B cell (primary cell): ENCODE results near the gene C20orf144. TPM values are rescaled to one million over a fixed set of nuclear protein-coding genes. Genes with fewer than 3 reads are reported as not detected.

Experiments
- ATAC-seq: fragments of 200-7000 bp; cut with Tn5 transposase; one replicate; pipeline ENCODE4 v1.10.0; 2021; ENCODE audit warnings: low read depth, mild to moderate bottlenecking, moderate number of reproducible peaks, moderate library complexity
- CTCF ChIA-PET: fragments of 350-600 bp; sonication (Branson Sonifier 250); formaldehyde crosslinking; loops from one replicate; lab custom pipeline; 2021; ENCODE audit warnings: antibody characterized with exemption, inconsistent platforms; lab: Charles Lee
- POLR2A ChIA-PET: fragments of 350-600 bp; sonication (Branson Sonifier 250); formaldehyde crosslinking; loops from one replicate; lab custom pipeline; 2021; ENCODE audit warnings: antibody characterized with exemption; lab: Charles Lee
- DNase-seq: peaks from one replicate; pipeline ENCODE4 v3.0.0; 2013
- H2AFZ ChIP-seq: 2 replicates; pipeline ENCODE4 v1.6.1; 2012; ENCODE audit warnings: mild to moderate bottlenecking, low read depth, low read length; ENCODE audit not compliant: insufficient read depth, poor library complexity, severe bottlenecking
- H3K27ac ChIP-seq, 2 donors: 1 replicate in 1 of 2; 2 replicates in 1 of 2; pipeline ENCODE4 v1.5.1; 2012 to 2013; ENCODE audit warnings: low read length in 2 of 2, mild to moderate bottlenecking in 2 of 2, moderate library complexity in 1 of 2
- H3K27me3 ChIP-seq, 4 experiments: fragments of 200-600 bp in 1 of 4; sonication (generic) in 1 of 4; replicated peaks in 1 of 4; 1 replicate in 2 of 4; 2 replicates in 2 of 4; pipeline versions ENCODE4 v1.6.1 to v1.7.0; 2013 to 2016; ENCODE audit warnings: low read length in 3 of 4, mild to moderate bottlenecking in 2 of 4, mixed read lengths in 1 of 4, moderate library complexity in 1 of 4; ENCODE audit not compliant: insufficient read depth in 4 of 4, control insufficient read depth in 3 of 4; ENCODE audit errors: control extremely low read depth in 1 of 4
- H3K36me3 ChIP-seq, 2 experiments: replicated peaks in 1 of 2; 1 replicate in 1 of 2; 2 replicates in 1 of 2; pipeline versions ENCODE4 v1.6.1 to v1.7.1; 2013; ENCODE audit warnings: low read length in 1 of 2; ENCODE audit not compliant: insufficient read depth in 2 of 2, control insufficient read depth in 1 of 2; ENCODE audit errors: control extremely low read depth in 1 of 2, extremely low read depth in 1 of 2
- H3K4me1 ChIP-seq, 2 donors: fragments of 200-600 bp in 1 of 2; sonication (generic) in 1 of 2; 1 replicate in 1 of 2; 2 replicates in 1 of 2; pipeline versions ENCODE4 v1.5.1 to v1.6.1; 2013 to 2017; ENCODE audit warnings: low read length in 2 of 2; ENCODE audit not compliant: control insufficient read depth in 2 of 2, insufficient read depth in 2 of 2
- H3K4me2 ChIP-seq: replicated peaks from 2 replicates; pipeline ENCODE3; 2012; ENCODE audit warnings: mild to moderate bottlenecking, low read depth, low read length; ENCODE audit not compliant: poor library complexity, severe bottlenecking
- H3K4me3 ChIP-seq, 5 experiments: fragments of 200-600 bp in 1 of 5; sonication (generic) in 1 of 5; 1 replicate in 3 of 5; 2 replicates in 2 of 5; pipeline versions ENCODE4 v1.5.1 to v1.7.0; 2011 to 2016; ENCODE audit warnings: low read length in 4 of 5, mild to moderate bottlenecking in 4 of 5, low read depth in 2 of 5, control low read depth in 1 of 5, moderate library complexity in 1 of 5; ENCODE audit not compliant: insufficient read depth in 1 of 5; ENCODE audit errors: control extremely low read depth in 1 of 5, extremely low read depth in 1 of 5
- H3K79me2 ChIP-seq: fragments of 200-600 bp; sonication (generic); one replicate; pipeline ENCODE4 v1.6.0; 2016; ENCODE audit warnings: low read length; ENCODE audit not compliant: control insufficient read depth, insufficient read depth
- H3K9ac ChIP-seq: fragments of 200-600 bp; sonication (generic); 2 replicates; pipeline ENCODE4 v1.6.1; 2017; ENCODE audit warnings: mild to moderate bottlenecking, low read length, moderate library complexity
- H3K9me3 ChIP-seq, 3 donors: one replicate each; pipeline versions ENCODE4 v1.6.1 to v1.7.1; 2013; ENCODE audit warnings: low read length in 2 of 3; ENCODE audit not compliant: control insufficient read depth in 2 of 3, insufficient read depth in 1 of 3; ENCODE audit errors: control extremely low read depth in 1 of 3
- H4K20me1 ChIP-seq: 2 replicates; pipeline ENCODE4 v1.6.0; 2012; ENCODE audit warnings: mild to moderate bottlenecking, low read length; ENCODE audit not compliant: insufficient read depth, control insufficient read depth, poor library complexity, severe bottlenecking
- H3K27ac Mint-ChIP-seq: one replicate; pipeline ENCODE4 v1.8.0; 2021; ENCODE audit warnings: mixed read lengths
- H3K27me3 Mint-ChIP-seq: one replicate; pipeline ENCODE4 v1.8.0; 2021; ENCODE audit warnings: mixed read lengths
- H3K4me1 Mint-ChIP-seq: one replicate; pipeline ENCODE4 v1.8.0; 2021; ENCODE audit warnings: mixed read lengths
- H3K4me3 Mint-ChIP-seq: one replicate; pipeline ENCODE4 v1.8.0; 2021; ENCODE audit warnings: mixed read lengths
- H3K9me3 Mint-ChIP-seq: one replicate; pipeline ENCODE4 v1.8.0; 2022; ENCODE audit warnings: mixed read lengths; ENCODE audit not compliant: insufficient read depth
- CTCF ChIP-seq: fragments of 200-600 bp; IDR thresholded peaks from one replicate; pipeline ENCODE4 v1.8.0; 2022; ENCODE audit warnings: antibody characterized with exemption, mild to moderate bottlenecking
- EZH2 ChIP-seq: IDR thresholded peaks from 2 replicates; pipeline ENCODE4 v1.6.1; 2012; ENCODE audit warnings: borderline replicate concordance, low read depth, mild to moderate bottlenecking, moderate library complexity, low read length; ENCODE audit not compliant: insufficient read depth, poor library complexity, severe bottlenecking
- WGBS: methylation state at CpG from one replicate; pipeline ENCODE4 v1.1.5; 2013; ENCODE audit warnings: missing lambda C conversion rate; ENCODE audit not compliant: insufficient coverage; 5-methylcytosine and 5-hydroxymethylcytosine counted together
- intact Hi-C: fragments of 100-400 bp; cut with micrococcal nuclease; formaldehyde crosslinking; loops from one replicate; pipeline ENCODE4 v1.10.0; 2022
- polyA plus RNA-seq: library from polyadenylated mRNA; depleted of rRNA; stranded (reverse); fragments of >200 nt; gene quantifications from 2 replicates; pipeline ENCODE4 v1.2.3, GENCODE V29; 2012
- total RNA-seq, 2 donors: library from RNA; stranded (reverse); fragments of 120-200 nt in 1 of 2; gene quantifications; 1 replicate in 1 of 2; 2 replicates in 1 of 2; pipeline versions ENCODE4 v1.2.3 to v1.2.4, GENCODE V29; 2013 to 2022

Gene C20orf144
- total and polyA plus RNA-seq, 2 donors (not counting 1 experiment from before 2014, with no cell fraction given) = 0.27 to 0.44 TPM

DNA sequence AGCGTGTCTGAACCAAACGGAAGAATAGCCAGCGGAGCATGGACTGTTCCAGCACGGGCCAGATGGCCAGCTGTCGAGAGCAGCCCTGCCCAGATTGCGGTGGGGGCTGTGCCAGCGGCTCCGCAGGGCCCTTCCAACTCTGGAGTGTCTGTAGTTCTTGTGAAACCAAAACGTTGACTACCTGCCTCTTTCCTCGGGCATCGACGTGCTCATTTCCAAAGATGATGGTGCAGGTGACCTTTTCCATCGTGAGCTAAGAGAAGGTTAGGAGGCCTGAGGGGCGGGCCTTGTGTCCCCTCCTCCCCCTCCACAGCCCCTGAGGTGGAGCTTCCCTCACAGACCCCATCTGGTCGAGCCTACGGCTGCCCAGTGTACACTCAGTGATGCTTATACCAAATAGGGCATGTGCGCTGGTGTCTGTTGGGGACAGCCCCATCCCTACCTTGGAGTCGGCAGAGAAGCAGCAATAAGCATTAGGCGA, 12.9 kb upstream of the C20orf144 start:
- POLR2A ChIA-PET = no interaction called here
- ATAC-seq = no peak
- Histone ChIP-seq H3K4me1 (peaks cover 0 to 9% of the 10 kb centered on the region in 2 donors), H3K9ac (no peak overlapping the region), H4K20me1 (no peaks in the 10 kb centered on the region), H3K27me3 (no peaks in the 10 kb centered on the region), H3K36me3 (peaks cover 0 to 15% of the 10 kb centered on the region in 2 experiments), H3K9me3 (no peaks in the 10 kb centered on the region), H3K79me2 (no peaks in the 10 kb centered on the region), H2AFZ (no peak overlapping the region), H3K4me2 (no peak overlapping the region), H3K27ac (no peak overlapping the region), H3K4me3 (no peak overlapping the region)
- Mint-ChIP-seq H3K27ac (no peak overlapping the region), H3K4me3 (no peak overlapping the region), H3K27me3 (no peaks in the 10 kb centered on the region), H3K9me3 (no peaks in the 10 kb centered on the region), H3K4me1 (peaks cover 9% of the 10 kb centered on the region)
- CTCF ChIA-PET = interaction anchor here (0.8 kb wide), 1 partner anchor 21 kb away, joined by 3 read pairs; no protein-coding TSS in a partner anchor
- TF ChIP-seq EZH2 = no peak
- no peak for TF ChIP-seq CTCF
- intact Hi-C loops = no loop called here
- WGBS = 94% methylated on average over 15 of the region's 19 CpGs
- no peak for DNase-seq

DNA sequence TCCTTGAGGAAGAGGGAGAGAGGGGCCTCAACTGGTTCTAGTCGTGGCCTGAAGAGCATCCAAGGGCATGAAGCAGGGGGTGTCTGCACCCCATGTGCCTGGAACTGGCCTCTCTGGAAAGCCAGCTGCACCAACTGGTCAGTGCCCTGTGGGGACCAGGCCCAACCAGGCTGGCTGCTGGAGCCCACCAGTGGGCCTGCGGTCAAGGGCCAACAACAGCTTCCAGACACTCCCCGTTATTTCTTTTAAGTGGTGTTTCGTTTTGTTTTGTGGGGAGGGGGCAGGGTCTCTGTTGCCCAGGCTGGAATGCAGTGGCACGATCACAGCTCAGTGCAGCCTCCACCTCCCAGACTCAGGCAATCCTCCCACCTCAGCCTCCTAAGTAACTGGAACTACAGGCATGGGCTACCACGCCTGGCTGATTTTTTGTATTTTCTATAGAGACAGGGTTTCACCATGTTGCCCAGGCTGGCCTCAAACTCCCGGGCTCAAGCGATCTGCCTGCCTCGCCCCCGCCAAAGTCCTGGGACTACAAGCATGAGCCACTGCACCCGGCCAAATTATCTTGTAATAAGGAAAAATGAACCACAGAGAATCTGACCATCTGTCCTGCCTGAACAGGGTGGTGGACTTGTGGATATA, 11.9 kb upstream of the C20orf144 start:
- intact Hi-C loops = loop anchor here (5.0 kb wide), 1 partner anchor 258 kb away; no protein-coding TSS in a partner anchor
- TF ChIP-seq CTCF = no peak
- TF ChIP-seq EZH2 = no peak
- Mint-ChIP-seq H3K4me3 (no peak overlapping the region), H3K27ac (no peak overlapping the region), H3K4me1 (peaks cover 9% of the 10 kb centered on the region), H3K27me3 (no peaks in the 10 kb centered on the region), H3K9me3 (no peaks in the 10 kb centered on the region)
- H4K20me1 ChIP-seq = no peaks in the 10 kb centered on the region
- H3K9me3 ChIP-seq = no peaks in the 10 kb centered on the region
- CTCF ChIA-PET = interaction anchor here (0.6 kb wide), 1 partner anchor 1026 kb away, joined by 3 read pairs; no protein-coding TSS in a partner anchor
- POLR2A ChIA-PET = interaction anchor here (0.6 kb wide), 1 partner anchor 229 kb away, joined by 3 read pairs; no protein-coding TSS in a partner anchor
- no peak overlapping the region for H3K4me2 ChIP-seq
- no peaks in the 10 kb centered on the region for H3K79me2 ChIP-seq
- no peak overlapping the region for H2AFZ ChIP-seq
- H3K9ac ChIP-seq = no peak overlapping the region
- no peaks in the 10 kb centered on the region for H3K27me3 ChIP-seq
- DNase-seq (no peak), ATAC-seq (no peak)
- H3K27ac ChIP-seq = no peak overlapping the region
- peaks cover 0 to 9% of the 10 kb centered on the region in 2 donors for H3K4me1 ChIP-seq
- H3K4me3 ChIP-seq = no peak overlapping the region
- WGBS = 90% methylated on average over 2 of the region's 11 CpGs
- H3K36me3 ChIP-seq = peaks cover 0 to 6% of the 10 kb centered on the region in 2 experiments
